Stimulated activated CD8-positive, alpha-beta memory T cell treated with anti-CD3 and anti-CD28 coated beads, Interleukin-2, amount 100 ng/mL, for 1 hour (primary cell): ENCODE data around the gene FARP2.
"Not testable (repeated sequence)": the region's sequence is repeated elsewhere in the genome, so short reads cannot be mapped to it uniquely, and the experiment has no call there.

Source experiments
- DNase-seq, 2 donors: peaks; one replicate each; pipeline ENCODE4 v3.0.0-alpha.2; 2020; ENCODE audit warnings: low read depth in 2 of 2

Gene FARP2

DNA sequence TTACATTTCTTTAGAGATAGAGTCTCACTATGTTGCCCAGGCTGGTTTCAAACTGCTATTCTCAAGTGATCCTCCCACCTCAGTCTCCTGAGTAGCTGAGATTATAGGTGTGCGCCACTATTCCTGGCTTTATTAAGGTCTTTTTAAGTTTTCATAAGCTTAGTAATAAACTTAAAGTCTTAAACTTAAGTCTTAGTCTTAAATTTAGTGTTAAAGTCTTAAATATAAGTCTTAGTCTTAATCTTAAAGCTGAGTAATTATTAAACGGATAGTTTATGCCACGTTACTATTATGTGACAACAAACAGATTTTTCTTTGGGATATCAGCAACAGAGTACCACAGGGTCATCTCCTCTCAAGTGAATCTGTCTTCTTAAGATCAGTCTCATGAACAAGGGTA is 12.6 kb downstream of the FARP2 start:
- no peak for DNase-seq

DNA sequence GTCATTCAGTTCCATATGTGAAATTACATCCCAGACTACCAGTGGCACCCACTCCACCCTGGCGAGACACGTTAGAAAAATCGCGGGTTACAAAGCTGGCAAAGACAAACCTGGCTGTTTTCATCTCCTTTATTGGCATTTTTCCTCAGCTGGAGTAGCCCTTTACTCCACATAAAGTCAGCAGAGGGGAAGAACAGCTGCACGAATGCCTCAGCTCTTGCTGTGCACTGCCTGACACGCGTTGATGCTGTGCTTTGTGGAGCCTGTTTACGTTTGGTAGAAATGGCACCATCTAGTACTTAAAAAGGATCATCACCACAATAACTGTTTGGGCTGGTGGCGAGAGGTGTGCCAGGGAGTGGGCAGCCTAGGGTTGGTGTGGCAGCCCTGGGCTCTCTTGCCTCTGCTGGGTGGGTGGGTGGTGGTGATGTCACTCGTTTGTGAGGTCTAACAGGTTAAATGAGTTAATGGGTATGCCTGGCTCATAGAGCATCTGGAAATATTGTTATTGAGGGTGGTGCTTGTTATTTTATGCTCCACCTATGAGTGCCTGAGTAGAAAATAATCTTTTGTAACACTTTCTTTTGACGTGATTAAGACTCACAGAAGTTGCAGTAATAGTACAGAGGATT is 16.4 kb downstream of the FARP2 start:
- DNase-seq: no peak

- no peak for DNase-seq
Measured at GRCh38 chr2:241373446-241373845, 17.4 kb downstream of the FARP2 start.

- DNase-seq: not testable (repeated sequence)
Measured at GRCh38 chr2:241373906-241374305, 17.8 kb downstream of the FARP2 start.

DNA sequence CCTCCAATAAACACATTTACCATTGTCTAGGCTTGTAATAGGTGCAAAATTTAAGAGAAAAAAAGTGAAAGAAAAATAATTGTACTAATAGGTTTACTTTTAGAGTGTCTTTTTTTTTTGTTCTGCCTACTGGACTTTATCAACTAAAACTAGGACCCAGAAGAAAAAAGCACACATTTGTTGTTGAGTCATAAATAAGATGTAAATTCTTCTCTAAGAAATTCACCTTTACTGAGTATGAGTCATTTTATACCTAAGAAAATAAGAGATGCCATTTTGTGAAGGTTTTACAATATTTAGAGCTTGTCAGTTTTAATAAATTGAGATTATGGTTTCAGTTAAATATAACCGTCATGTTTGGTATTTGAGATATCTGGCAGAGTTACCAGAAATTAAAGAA is 19.2 kb downstream of the FARP2 start:
- DNase-seq: no peak

DNA sequence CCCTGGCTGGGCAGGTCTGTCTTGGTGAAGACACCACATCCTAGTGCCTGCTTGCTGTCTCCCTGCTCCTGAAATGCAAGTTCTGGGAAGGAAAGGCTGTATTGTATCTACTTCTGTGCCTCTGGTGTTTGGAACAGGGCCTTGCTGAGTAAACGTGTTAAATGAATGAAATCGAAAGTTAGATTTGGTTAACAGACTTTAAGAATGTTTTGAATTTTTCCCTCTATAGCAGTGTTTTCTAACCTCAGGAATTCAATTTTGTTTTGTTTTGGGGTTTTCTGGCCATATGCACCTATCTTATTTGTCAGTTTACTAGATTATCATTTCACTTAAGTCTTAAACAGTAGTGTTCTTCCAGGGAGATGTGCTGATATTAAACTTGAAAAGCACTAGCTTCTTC is 20.7 kb downstream of the FARP2 start:
- no peak for DNase-seq

DNA sequence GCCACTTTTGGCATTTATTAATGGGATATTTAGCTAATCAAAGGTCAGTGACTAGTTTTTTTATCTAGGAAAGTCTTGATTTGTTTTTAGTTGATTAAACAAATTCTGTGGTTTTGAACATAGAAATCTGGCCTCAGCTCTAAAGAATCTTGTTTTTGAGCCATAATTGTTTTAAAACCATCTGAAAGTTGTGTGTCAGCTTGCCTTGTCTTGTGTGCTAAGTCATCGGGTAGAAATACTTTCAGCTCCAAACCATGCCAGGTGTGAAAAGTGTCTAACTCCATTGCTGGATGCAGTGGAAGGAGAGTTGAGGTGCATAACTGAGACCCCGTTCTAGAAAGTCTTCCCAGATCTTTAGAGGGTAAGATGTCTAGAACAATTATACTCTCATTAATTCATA is 22.7 kb downstream of the FARP2 start:
- no peak for DNase-seq

- DNase-seq: no peak
Measured at GRCh38 chr2:241379481-241380480, 23.7 kb downstream of the FARP2 start.

GRCh38 chr2:241381872-241382271 is 25.8 kb downstream of the FARP2 start:
- no peak for DNase-seq

GRCh38 chr2:241385450-241385849 is 29.4 kb downstream of the FARP2 start:
- DNase-seq: not testable (repeated sequence)

- DNase-seq: no peak
Measured at GRCh38 chr2:241386519-241386918, 30.4 kb downstream of the FARP2 start.

- DNase-seq: no peak
Measured at GRCh38 chr2:241389697-241390096, 33.6 kb downstream of the FARP2 start.

GRCh38 chr2:241390301-241391206 is 34.5 kb downstream of the FARP2 start:
- DNase-seq: no peak

DNA sequence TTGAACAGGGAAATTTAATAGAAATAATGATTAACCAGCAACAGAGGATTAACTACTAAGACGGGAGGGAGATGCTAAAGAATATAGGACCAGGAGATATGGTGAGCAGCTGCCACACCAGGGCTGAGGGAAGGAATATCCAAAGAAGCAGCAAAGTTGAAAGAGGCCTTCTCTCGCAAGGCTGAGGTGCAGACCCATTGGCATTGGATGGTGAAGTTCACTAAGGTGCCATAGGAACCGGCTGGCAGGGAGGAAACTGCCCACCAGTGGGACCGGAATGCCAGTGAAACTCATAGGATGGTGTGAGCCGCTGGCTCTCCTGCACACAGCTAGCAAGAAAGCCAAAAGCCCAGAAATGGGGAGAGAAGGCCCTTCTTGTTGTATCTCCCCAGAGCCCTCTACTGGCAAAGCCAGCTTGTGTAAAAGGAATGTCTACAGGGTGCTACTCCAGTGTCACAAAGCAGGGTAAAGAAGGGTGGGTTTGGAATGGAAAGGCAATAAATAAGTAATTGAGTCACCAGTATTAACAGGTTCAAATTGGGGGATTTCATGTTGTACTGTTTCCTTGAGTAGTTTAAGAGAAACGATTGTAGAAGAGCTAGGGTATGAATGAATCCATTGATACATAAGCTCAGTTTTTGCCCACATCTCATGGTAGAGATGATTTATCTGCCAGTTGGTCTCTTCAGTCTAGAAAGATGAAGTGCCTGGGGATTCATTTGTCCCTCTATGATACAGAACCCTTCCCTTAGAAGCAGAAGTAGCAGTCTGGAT is 36.0 kb downstream of the FARP2 start:
- DNase-seq: no peak

DNA sequence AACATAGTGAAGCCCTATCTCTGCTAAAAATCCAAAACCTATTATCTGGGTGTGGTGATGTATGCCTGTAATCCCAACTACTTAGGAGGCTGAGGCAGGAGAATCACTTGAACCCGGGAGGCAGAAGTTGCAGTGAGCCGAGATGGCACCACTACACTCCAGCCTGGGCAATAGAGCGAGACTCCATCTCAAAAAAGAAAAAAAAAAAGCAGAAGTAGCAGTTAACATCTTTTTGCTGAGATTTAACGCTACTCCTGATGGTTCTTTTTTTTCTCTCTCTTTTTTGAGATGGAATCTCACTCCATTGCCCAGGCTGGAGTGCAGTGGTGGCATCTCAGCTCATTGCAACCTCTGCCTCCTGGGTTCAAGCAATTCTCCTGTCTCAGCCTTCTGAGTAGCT is 36.7 kb downstream of the FARP2 start:
- not testable (repeated sequence) for DNase-seq

DNA sequence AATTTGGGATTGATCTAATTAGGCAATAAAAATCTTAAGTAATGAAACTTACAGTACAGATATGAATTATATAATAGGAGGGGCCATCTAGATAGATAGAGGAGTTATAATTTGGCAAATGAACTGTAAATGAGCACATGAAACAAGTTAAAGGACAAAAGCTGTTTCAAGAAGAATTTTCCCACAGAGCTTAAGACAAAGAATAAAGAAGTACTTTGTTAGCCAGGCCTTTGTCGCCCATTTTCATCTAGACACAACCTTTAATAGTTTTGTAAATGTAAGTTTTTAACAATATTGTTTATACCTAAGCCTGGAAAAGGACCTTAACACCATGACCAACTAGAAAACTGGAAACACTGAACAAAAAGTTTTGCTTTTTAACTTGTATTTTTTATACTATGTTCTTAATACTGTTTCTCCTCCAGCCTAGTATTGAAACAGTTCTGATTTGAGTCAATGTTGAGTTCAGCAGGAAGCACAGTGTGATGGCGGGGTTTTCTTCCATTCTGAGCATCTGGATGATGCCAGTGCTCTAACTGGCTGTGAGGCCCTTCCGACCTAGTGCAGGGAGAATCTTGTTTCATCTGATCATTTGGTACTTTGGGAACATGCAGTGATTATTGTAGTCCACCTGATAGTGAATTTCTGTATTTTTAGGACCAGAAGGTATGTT is 37.6 kb downstream of the FARP2 start:
- no peak for DNase-seq

DNA sequence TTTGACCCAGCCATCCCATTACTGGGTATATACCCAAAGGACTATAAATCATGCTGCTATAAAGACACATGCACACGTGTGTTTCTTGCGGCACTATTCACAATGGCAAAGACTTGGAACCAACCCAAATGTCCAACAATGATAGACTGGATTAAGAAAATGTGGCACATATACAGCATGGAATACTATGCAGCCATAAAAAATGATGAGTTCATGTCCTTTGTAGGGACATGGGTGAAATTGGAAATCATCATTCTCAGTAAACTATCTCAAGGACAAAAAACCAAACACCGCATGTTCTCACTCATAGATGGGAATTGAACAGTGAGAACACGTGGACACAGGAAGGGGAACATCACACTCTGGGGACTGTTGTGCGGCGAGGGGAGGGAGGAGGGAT is 40.7 kb downstream of the FARP2 start:
- not testable (repeated sequence) for DNase-seq

DNA sequence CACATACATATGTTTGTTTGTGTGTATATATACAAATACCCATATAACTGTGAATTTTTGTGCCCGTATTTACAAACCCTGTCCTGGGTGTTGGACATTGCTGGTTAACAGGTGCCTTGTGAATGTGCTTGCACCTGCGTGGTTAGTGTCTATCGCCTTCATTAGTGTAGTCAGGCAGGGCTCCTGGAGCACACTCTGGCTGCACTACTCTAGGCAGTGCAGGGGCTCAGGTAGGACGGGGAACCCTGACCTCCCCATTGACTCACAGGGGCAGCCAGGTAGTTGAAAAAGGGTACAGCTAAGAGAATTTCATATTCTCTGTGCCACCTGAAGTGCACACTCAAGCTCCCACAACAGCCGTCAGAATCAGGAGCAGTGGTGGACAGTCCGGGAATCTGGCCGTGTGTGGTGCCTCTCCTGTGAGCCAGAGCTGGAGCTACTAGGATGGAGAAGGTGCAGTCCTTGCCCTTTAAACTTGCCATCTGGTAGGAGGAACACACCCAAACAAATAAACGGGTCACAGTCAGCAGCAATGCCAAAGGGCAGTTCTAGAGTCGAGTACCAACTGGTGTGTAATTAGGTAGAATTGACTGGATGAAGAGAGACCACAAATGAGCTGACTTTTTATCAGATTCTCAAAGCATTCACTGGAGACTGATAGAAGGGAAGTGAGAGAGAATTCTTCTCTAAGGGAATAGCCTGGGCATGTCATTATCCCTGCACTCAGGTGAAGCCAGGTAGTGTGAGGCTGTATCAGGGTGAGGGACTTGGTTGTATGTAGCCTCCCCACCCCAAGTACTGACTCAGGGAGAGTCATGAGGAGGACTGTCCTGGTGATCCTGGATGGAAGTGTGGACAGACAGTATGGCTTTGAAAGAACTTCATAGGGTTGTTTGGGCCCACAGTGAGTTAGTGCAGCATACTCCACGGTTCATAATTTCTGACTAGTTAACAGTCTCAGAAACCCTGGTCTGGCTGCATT is 44.1 kb downstream of the FARP2 start:
- no peak for DNase-seq

DNA sequence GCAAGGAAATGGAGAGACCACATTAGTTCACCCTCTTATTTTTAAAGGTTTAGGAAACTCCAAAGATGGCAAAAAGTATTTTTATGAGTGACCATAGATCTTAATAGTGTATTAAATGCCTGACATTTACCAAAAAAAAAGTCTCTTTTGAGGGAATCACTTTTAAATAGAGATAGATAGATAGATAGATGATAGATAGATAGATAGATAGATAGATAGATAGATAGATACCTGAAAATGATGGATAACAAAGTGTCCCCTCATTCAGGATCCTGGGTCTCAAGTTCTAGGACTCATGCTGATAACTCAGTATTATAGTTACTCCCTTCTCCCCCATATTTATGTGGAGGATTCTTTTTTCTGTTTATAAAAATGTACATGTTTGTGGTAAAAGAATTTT is 52.8 kb downstream of the FARP2 start:
- DNase-seq: no peak
